EL (cell line): ENCODE results near the gene MFSD6L.
"Not testable (repeated sequence)": the region's sequence is repeated elsewhere in the genome, so short reads cannot be mapped to it uniquely, and the experiment has no call there.

Experiments used
- DNase-seq: peaks from one replicate; pipeline ENCODE4 v3.0.0-alpha.2; 2016

MFSD6L gene

GRCh38 chr17:8823279-8823678, 24.1 kb upstream of the MFSD6L start:
- DNase-seq = no peak

DNA sequence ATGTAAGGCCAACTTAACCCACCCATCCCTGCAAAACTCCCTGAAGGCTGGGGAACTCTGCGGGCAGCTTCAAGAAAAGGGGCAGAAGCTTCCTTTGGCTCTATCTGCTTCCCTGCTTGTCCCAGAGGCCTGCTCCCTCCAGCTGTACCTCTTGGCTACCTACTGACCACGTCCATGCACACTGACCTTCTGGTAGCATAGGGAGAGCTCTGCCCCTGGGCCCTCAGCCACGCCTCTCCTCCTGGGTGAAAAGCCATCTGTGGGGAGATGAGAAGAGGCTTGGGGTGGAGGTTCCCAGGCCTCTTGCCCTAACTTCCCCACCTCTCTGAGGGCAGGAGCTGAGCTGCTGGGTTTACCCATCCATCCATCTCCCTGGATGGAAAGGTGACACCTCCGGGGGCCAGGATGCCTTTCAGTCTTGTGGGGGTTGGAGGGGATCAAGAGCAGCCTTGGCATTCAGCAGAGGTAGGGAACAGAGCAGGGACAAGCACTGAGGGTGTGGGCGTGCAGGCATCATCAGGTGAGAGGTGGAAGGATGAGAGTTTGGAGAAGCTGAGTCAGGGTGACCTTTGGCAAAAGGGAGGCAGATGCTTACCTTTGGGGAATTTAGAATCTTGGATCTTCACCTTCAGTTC, 23.4 kb upstream of the MFSD6L start:
- no peak for DNase-seq

GRCh38 chr17:8821446-8822105, 22.4 kb upstream of the MFSD6L start:
- no peak for DNase-seq

- no peak for DNase-seq
Observed at GRCh38 chr17:8820311-8821010, 21.3 kb upstream of the MFSD6L start.

- no peak for DNase-seq
Observed at GRCh38 chr17:8818654-8819330, 19.6 kb upstream of the MFSD6L start.

GRCh38 chr17:8818047-8818446, 18.9 kb upstream of the MFSD6L start:
- no peak for DNase-seq

- DNase-seq = peak; percentile 29
Observed at GRCh38 chr17:8806926-8807550, 7.9 kb upstream of the MFSD6L start.

GRCh38 chr17:8806253-8806925, 7.2 kb upstream of the MFSD6L start:
- no peak for DNase-seq

DNA sequence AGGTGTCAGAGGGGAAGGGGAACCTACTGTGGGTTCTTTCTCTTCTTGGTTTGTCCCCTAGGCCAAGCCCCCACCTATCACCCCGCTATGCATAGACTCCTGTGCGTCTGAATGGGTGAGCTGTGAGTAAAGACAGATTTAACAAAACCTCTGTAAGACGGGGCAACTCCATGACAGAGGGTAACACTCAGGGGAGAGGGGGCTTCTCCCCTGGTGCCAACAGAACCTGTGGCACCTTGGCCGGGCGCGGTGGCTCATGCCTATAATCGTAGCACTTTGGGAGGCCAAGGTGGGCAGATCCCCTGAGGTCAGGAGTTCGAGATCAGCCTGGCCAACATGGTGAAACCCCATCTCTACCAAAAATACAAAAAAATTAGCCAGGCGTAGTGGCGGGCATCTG, 6.2 kb upstream of the MFSD6L start:
- DNase-seq = not testable (repeated sequence)

DNA sequence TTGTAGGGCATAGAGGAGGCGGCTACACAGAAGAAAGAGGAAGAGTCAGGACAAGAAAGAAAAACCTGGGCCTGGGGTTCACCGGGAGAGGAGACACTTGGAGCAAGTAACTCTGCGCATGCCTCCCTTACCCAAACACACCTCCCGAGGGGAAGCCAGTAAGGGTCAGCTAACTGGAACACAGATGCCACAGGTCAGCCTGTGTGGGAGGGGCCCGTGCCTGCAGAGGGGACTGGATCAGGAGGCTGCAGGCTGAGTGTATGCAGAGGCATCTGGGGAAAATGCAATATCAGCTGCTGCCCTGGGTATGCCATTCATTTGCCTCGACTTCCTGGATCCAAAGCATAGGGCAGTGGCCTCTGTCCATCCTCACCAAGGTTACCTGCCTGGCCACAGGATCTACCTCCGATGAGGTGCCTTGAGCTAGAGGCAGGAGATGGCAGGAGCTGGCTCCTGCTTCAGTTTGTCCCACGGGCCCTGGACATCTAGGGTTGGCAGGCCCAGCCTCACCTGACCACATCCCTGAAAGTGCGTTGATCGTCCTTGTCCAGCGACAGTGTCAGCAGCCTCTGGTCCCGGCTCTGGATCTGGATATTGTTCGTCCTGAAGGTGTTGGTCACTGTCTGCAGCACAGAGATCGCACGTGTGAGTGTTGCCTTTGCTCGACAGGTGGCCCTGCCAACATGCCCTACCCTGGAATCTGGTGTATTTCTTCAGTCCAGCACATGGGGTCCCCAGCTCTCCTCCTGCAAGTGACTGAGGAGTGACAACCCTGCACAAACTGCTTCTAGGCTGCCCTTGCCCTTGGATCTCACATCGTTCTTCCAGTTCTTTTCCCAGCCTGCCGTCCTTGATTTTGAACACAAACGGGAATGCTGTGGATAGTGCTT, 4.6 kb upstream of the MFSD6L start:
- DNase-seq = no peak

- DNase-seq = no peak
Observed at GRCh38 chr17:8801135-8801840, 2.1 kb upstream of the MFSD6L start.

- no peak for DNase-seq
Observed at GRCh38 chr17:8800656-8801055, 1.5 kb upstream of the MFSD6L start.

DNA sequence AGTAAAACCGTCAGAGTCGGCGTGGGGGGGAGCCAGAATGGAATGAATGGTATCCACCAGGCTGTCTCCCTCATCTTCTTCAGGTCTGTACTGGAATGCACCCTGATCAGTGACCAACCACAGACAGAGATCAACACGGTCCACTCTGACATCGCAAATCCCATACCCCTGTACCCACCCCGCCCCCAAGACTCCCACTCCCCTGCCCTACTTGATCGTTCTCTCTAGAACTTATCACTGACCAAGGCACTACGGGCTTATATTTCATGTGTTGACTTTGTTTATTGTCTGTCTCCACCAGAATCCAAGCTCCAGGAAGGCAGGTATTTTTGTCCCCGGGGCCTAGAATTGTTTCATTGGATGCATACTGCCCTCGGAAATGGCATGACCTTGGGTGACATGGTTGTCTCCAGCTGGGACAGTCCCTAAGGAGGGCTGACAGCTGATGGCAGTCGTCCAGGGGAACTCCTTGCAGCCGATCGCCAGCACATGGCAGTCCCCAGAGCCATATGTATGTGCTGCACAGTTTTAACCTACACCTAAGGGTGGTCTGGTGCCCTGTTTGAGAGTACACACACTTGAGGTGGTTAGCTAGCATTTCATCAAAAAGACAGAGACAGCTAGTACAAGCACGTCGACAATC, 526 bp upstream of the MFSD6L start:
- peak; percentile 40 for DNase-seq

- no peak for DNase-seq
Observed at GRCh38 chr17:8798176-8798845, 854 bp downstream of the MFSD6L start.

GRCh38 chr17:8797621-8798175, 1.5 kb downstream of the MFSD6L start:
- no peak for DNase-seq

DNA sequence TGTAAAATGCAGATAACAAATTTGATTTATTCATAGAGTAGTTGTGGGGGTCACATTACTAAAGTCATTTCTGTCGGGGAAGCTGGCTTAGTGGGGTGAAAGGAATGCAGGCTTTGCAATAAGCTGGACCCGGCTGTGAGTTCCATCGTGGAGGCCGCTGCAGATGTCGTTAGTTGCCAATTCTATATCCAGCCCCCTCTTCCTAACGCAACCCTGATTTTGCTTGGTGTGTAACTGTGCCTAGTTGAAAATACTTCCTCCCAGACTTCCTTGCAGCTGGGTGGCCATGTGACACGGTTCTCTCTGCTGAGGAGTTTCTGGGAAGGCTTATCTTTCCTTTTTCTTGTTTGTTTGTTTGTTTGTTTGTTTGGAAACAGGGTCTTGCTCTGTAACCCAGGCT, 4.5 kb downstream of the MFSD6L start:
- DNase-seq = no peak

- DNase-seq = no peak
Observed at GRCh38 chr17:8793649-8794048, 5.5 kb downstream of the MFSD6L start.

DNA sequence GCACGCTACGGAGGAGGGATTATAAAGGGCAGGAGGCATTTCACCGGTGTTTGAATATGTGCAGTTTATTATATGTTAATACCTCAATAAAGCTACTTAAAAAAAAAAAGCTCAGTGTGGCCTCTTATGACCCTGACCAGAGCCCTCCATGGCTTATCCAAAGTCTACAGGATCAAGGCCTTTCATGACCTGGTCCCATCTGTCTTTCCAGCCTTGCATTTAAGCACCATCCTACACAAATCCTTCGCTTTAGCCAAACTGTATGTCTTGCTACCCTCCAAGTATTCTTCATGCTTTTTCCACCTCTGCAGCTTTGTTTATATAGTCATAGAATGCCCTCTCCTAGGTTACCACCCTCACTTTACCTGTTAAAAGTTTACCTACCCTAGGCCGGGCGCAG, 6.5 kb downstream of the MFSD6L start:
- DNase-seq = no peak

- DNase-seq = peak; percentile 79
Observed at GRCh38 chr17:8791910-8792270, 7.3 kb downstream of the MFSD6L start.
